ENCODE measurements around the gene EMX2.
"Not testable (repeated sequence)": the region's sequence is repeated elsewhere in the genome, so short reads cannot be mapped to it uniquely, and the experiment has no call there.

EMX2 gene

DNA sequence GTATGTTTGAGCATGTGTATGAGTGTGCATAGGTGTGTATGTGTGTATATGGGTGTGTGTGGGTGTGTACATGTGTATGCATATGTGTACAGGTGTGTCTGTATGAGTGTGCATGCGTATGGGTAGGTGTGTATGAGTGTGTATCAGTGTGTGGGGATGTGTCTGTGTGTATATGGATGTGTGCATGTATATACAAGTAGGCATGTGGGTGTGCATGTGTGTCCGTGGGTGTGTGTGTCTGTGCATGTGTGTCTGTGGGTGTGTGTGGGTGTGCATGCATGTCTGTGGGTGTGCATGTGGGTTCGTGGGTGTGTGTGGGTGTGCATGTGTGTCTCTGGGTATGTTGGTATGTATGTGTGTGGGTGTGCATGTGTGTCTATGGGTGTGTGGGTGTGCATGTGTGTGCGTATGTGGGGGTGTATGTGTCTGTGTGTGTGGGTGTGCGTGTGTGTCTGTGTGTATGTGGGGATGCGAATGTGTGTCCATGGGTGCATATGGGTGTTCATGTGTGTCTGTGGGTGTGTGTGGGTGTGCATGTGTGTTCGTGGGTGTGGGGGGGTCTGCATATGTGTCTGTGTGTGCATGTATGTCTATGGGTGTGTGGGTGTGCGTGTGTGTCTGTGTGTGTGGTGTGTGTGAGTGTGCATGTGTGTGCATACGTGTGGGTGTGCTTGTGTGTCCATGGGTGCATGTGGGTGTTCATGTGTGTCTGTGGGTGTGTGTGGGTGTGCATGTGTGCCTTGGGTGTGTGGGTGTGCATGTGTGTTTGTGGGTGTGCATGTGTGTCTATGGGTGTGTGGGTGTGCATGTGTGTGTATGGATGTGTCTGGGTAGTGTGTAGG is 20.6 kb downstream of the EMX2 start:
- DNase-seq: no peak

DNA sequence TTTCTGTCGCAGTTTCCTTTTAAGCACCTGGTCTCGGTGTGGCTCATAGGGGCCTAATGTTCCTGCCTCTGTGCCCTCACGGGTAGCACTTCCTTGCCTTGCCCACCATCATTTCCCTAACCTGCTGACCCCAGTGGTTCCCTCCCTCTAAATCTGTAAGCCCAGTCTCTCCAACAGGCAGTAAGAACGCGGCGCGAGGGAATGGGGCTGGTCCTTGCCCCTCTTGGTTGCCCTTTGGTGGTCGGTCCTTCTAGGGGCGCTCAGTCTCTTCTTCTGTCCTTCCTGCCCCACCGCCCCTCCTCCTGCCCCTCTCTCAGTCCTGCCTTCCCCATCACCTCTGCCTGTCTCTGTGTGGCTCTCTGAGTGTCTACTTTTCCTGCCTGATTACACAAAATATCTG is 21.2 kb downstream of the EMX2 start:
- no peak for DNase-seq

DNA sequence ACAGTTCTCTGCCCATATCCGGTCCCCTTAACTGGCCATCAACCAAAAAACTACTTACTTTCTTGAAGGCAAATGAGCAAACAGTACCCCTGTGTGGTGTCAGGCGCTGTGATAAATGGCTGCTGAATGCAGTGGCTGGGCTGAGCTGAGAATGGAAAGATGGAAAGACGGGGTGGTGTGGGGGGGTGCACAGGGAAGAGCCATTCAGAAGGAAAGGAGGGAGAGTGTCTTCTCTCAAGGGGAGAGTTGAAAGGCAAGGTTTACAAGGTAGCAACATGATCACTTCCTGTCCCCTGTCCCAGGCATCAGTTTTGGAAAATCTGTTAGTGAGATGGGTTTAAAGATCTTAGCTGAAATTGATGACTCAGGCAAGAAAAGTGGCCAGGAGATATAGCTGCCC is 22.5 kb downstream of the EMX2 start:
- no peak for DNase-seq

DNA sequence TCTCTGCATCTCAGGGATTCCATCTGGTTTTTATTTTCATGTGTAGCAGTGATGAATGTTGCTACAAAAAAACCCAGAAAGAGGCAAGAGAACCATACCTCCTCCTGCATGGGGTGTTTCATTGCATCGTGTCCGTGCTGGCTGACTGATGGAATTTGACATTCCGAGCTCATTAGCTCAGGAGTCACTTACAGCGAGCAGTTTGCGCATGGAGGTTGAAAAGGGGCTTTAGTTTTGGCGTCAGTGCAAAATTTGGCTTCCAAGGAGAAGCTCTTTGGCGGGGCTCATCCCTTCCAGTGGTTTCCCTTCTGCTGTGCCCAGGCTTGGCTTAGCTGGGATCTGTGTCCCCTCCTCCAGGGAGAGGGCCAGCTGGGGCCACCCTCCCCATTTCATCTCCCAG is 25.8 kb downstream of the EMX2 start:
- no peak for DNase-seq

DNA sequence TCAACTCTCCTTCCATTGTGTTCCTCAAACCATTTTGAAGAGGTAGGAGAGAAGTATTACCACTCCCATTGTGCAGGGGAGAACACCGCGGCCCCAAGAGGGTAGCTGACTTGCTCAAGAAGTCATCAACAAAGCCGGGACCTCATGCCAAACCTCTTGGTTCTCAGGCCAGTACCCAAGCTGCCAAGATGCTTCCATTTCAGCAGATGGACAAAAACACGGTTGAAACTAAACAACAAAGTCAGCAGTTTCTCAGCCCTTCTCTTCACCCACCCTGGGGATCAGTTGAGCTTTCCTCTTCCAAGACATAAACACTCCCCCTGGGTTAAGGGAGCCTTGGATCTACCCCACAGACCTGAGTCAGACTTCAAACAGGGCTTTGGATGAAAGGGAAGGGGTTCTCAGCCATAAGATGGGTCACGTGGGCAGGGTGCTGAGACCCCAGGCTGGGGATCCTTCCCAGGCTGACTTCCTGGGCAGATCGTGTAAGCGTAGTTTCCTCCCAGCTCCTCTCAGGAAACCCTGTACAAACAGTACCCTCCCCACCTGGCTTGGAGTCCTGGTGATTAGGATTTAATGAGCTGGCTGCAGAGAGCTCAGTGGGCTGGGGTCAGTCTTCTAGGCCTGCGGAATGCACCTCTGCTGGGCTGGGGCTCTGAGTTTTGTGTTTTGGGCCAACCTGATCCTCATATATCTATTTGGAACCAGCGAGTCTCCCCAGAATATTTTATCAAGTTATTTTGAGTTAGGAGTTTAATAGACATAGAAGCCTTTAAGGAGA is 27.3 kb downstream of the EMX2 start:
- DNase-seq: no peak

DNA sequence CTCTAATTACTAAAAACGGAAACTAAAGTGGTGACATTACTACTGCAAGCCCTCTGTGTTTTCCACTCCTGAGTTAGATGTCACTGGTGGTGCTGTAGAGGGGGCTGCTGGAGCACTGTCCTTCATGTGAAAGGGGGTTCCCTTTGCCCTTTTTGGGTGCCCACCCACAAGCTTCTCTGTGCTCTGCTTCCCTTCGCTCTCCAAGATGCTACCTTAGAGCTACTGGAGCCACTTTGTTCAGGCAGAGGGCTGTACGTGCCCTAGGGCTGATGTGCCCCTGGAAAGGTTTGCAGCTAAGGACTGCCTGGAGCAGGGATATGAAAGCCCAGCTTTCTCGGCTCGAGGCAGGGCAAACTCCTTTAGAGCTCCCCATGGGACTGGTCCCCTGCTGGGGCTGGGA is 28.3 kb downstream of the EMX2 start:
- DNase-seq: no peak

DNA sequence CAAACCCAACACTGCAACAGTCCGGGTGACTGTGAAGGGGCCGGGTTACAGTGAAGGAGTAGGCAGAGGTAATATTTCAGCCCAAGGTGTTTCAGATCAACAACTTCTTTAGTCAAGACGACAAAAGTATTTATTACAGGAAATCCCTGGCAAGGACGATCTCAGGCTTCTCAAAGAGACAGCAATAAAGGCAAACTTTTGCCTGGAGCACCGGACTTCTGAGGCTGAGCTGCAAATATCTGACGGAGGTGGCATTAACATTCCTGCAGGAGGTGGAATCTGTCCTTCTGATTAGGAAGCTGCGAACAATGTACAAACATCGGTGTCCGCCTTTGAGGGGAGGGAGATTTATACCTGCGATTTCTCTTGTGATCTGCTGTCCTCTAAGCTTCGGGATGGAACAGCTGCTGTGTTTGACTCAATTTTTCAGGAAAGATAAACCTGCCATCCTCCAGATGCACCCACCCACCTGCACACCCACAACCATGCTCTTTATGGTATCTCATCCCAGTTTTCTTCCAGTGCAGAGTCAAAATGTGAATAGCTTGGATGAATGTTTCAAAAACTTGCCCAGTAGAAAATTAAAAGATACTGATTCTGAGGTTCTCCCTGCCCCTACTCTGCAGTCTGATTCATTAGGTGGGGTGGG is 32.1 kb downstream of the EMX2 start:
- DNase-seq: no peak

DNA sequence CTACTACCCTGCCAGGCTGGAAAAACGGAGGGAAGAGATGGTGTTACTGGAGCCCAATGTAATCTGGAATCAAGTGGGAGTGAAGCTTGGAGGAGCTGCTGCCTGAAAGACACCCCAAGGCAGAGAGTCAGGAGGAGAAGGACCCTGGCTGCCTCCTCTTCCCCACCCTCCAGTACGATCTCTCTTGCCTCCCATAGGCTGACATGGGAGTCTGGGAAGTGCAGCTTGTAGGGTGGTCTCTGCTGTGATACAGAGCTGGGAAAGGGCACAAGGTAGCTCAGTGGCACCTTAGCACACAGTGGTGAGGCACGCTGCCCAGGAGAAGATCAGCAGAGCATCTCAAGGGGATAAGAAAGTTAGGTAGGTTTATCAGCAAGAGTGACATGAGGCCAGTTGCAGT is 35.9 kb downstream of the EMX2 start:
- DNase-seq: no peak

DNA sequence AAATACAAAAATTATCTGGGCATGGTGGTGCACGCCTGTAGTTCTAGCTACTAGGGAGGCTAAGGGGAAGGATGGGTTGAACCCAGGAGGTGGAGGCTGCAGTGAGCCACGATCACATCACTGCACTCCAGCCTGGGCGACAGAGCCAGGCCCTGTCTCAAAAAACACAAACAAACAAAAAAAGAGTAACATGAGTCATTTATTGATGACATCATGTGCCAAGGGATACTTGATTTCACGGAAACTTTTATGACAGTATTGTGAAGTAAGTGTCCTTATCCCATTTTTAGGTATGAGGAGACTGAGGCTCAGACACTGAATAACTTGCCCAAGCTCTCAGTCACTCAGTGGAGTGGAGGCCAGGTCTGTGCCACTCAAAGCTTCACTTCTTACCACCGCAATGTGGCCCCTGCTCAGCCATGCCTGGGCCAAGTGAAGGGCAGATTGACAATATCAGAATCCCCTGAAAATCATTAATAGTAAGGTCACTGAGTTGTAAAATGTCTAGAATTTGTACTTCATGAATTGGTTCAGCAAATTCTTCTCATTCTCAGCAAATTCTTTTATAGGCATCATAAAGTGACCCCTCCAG is 36.5 kb downstream of the EMX2 start:
- DNase-seq: no peak

DNA sequence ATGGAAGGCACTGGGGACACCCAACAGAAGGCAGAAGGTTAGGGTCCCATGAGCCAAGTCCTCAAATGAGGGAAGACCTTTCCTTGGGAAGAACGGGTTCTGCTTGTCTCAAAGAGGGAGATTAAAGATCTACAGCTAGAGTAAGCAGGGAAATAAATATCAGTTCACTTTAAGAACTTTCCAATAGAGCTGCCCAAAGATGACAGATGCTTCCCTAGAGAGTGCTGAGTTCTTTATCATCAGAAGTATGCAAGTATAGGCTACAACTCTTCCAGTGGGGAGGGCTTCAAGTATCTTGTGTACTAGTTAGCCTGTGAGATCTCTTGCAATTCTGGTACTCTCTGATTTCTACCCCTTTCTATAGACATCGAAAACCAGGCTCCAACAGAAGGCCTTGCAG is 39.4 kb downstream of the EMX2 start:
- no peak for DNase-seq

DNA sequence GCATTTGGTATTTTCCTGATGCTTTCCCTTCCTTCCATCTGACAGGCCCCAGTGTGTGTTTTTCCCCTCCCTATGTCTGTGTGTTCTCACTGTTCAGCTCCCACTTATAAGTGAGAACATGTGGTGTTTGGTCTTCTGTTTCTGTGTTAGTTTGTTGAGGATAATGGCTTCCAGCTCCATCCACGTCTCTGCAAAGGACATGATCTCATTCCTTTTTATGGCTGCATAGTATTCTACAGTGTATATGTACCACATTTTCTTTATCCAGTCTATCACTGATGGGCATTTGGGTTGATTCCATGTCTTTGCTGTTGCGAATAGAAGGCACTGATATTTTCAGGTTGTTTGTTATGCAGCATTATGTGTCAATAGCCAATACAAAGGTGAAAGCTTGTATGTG is 42.3 kb downstream of the EMX2 start:
- not testable (repeated sequence) for DNase-seq

DNA sequence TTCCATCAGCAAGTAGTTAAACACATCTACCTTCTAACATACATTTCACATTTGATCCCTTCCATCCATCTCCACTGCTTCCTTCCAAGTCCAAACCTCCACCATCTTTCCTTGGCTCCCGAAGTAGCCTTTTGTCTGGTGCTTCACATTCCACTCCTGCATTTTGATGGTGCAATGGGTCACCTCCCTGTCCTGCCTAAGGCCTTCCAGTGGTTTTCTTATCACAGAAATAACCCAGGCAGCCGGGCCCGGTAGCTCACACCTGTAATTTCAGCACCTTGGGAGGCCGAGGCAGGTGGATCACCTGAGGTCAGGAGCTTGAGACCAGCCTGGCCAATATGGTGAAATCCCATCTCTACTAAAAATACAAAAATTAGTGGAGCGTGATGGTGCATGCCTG is 44.5 kb downstream of the EMX2 start:
- no peak for DNase-seq

DNA sequence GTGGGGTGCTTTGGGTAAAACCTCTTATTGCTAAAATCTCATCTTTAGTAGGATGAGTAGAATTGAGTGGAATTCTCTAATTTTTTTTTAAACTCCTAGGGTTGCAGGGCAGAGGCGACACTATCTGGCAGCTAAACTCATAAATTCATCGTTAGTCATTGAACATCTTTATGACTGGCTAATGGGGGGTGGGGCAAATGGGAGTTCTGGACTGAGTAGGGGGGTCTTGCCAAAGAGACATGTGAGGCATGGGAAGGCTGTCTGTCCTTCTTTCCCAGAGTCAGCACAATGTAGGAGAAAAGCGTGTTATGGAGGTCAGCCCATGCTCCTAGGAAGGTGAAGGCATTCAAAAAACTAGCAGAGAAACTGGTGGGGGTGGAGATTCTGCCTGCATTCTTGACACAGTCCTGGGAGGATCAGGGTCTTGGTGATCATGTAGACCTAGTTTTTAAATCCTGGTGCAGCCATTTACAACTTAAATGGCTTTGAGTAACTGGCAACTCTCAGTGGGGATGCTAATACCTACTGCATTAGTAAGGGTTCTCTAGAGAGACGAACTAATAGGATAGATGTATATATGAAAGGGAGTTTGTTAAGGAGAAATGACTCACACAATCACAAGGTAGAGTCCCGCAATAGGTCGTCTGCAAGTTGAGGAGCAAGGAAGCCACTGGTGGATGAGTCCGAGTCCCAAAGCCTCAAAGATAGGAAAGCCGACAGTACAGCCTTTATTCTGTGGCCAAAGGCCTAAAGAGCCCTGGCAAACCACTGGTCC is 47.7 kb downstream of the EMX2 start:
- DNase-seq: no peak

DNA sequence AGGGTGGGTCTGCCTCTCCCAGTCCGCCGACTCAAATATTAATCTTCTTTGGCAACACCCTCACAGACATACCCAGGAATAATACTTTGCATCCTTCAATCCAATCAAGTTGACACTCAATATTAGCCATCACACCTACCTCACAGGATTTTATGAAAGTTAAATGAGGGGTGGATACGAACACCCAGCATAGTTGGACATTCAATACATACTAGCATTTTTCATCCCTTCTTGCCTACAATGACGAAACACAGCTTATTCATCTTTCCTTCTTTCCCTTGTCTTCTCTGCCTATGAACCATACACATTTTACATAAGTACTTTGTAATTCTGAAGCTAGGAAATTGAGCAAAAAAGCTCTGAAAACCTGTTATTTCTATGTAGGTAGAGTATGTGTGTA is 48.5 kb downstream of the EMX2 start:
- DNase-seq: no peak

DNA sequence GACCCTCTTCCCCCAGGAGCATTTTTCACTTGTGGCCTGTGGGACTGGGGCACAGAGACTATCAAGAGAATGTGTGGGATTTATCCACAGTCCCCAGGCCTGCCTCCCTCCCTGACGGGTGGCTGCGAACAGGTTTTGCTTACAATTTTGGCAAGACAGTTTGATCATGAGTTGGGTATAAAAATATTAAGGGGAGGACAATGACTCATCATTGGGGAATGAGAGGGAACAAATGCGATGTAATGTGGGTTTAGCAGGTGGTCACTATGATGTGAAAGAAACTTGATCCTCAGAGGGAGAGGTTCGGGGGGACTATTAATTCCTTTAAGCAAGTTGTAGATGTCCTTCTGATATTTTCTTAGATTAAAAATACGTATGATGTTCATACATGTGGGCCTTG is 52.2 kb downstream of the EMX2 start:
- no peak for DNase-seq

DNA sequence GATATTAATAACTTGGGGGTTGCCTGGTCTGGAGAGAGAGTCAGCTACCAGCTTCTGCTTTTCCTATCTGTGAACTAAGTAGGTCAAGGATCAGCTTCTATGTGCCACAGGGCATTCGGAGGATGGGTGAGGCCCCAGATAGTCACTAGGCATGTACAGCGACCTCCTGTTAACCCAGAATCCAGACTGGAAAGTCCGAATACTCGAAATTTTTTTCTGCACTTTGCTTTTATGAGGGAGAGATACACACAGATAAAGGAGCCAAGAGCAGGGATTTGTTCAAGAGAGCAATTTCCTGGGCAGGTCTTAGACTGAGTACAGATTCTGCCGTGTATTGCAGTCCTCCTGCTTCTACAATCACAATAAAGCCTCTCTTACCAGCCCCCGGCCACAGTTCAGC is 54.2 kb downstream of the EMX2 start:
- no peak for DNase-seq

DNA sequence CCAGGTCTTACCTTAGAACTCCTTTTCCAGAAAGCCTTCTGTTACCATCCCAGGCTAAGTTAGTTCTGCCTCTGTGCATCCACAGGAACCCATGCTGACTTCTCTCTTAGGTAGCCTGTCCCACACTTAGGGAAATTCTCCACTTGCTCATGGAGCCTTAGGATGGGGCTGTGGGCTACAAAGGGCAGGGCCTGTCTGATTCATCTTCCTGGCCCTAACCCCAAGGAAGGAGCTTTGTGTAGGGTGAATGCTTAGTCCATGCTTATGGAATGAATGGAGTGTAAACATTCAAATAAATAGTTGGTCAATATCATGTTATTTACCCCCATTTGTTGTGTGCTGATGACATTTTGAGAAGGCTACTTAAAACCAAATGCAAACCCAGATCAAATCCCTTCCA is 54.7 kb downstream of the EMX2 start:
- no peak for DNase-seq

Data from activated CD4-positive, CD25-positive, alpha-beta regulatory T cell (primary cell).